ENCODE data around the gene SNRPD3.
A peak's percentile ranks its signal among the peaks of the same experiment; 100 is the strongest.
"Not testable (repeated sequence)": the region's sequence is repeated elsewhere in the genome, so short reads cannot be mapped to it uniquely, and the experiment has no call there.

SNRPD3 gene

DNA sequence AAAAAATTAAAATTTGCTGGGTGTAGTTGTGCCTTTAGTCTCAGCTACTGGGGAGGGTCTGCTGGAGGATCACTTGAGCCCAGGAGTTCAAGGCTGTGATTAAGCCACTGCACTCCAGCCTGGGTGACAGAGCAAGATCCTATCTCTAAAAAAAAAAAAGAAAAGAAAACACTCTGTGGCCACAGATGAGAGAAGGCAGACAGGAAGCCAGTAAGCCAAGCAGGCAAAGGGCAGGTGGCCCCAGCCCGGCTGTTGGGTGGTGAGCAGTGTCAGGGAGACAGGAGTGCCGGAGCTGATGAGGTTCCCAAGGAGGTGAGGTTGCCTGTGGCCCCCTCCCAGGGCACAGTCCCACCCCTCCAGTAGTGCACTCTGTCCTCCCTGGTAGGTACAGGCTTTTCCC, 66.8 kb downstream of the SNRPD3 start:
- H3F3A ChIP-seq (ENCODE audit: low read depth); H3K9me2 ChIP-seq (replicated peaks; ENCODE audit: low read depth, low read length); H3K36me3 ChIP-seq (ENCODE audit: insufficient read depth, low read length); H3K4me1 ChIP-seq (ENCODE audit: insufficient read depth, low read length, poor library complexity, severe bottlenecking); H3K9me3 ChIP-seq (ENCODE audit: insufficient read depth, low read depth, low read length); H4K20me1 ChIP-seq (ENCODE audit: insufficient read depth, low read length, poor library complexity, severe bottlenecking); H3K79me2 ChIP-seq (ENCODE audit: insufficient read depth, low read length); H3K9ac ChIP-seq (ENCODE audit: low read depth, low read length, poor library complexity, severe bottlenecking); H3K27me3 ChIP-seq (ENCODE audit: insufficient read depth, low read length, poor library complexity, severe bottlenecking); H2AFZ ChIP-seq (ENCODE audit: low read length): not testable (repeated sequence)
- H3K4me3 ChIP-seq (ENCODE audit: low read length, poor library complexity, severe bottlenecking), result peak overlapping the region; percentile 43
- H3K4me2 ChIP-seq (ENCODE audit: low read depth, low read length, poor library complexity, severe bottlenecking), result peak overlapping the region; percentile 60

Data from Loucy (cell line).